SU-DHL-6 (cell line): ENCODE measurements around the gene KAT2B.

Experiments
- H2AFZ ChIP-seq: fragments of 200-600 bp; sonication (generic); 2 replicates; pipeline ENCODE4 v1.6.1; 2014; ENCODE audit warnings: low read depth, mild to moderate bottlenecking, moderate library complexity, mixed read lengths, antibody characterized with exemption, low read length; ENCODE audit not compliant: severe bottlenecking
- H3F3A ChIP-seq: fragments of 200-600 bp; shearing (Covaris generic); 2 replicates; pipeline ENCODE4 v1.6.0; 2016; ENCODE audit warnings: antibody characterized with exemption, mild to moderate bottlenecking; ENCODE audit not compliant: insufficient read depth
- H3K27ac ChIP-seq: fragments of 200-600 bp; sonication (generic); 2 replicates; pipeline ENCODE4 v1.5.1; 2016; ENCODE audit warnings: low read depth, mild to moderate bottlenecking, low read length, moderate library complexity, mixed read lengths
- H3K27me3 ChIP-seq: fragments of 200-600 bp; sonication (generic), shearing (Covaris generic); 2 replicates; pipeline ENCODE4 v1.6.0; 2014; ENCODE audit warnings: mild to moderate bottlenecking, low read length
- H3K36me3 ChIP-seq: fragments of 200-600 bp; sonication (generic); 2 replicates; pipeline ENCODE4 v1.6.1; 2014; ENCODE audit warnings: mild to moderate bottlenecking, low read length, mixed read lengths
- H3K4me2 ChIP-seq: fragments of 300-600, 200-600 bp; shearing (Covaris generic), sonication (generic); 2 replicates; pipeline ENCODE4 v1.6.0; 2014; ENCODE audit warnings: low read length, low read depth, mild to moderate bottlenecking; ENCODE audit not compliant: poor library complexity, severe bottlenecking
- H3K4me3 ChIP-seq: fragments of 200-600 bp; sonication (generic); 2 replicates; pipeline ENCODE4 v1.5.1; 2014; ENCODE audit warnings: antibody characterized with exemption, low read length, mild to moderate bottlenecking, mixed read lengths; ENCODE audit not compliant: insufficient read depth, poor library complexity, severe bottlenecking
- H3K79me2 ChIP-seq: fragments of 200-600 bp; sonication (generic); 2 replicates; pipeline ENCODE4 v1.6.1; 2014; ENCODE audit warnings: mild to moderate bottlenecking, low read length, moderate library complexity; ENCODE audit not compliant: insufficient read depth
- H3K9ac ChIP-seq: fragments of 200-600 bp; sonication (generic); 2 replicates; pipeline ENCODE4 v1.7.0; 2014; ENCODE audit warnings: mild to moderate bottlenecking, low read length
- H3K9me2 ChIP-seq: fragments of 200-600 bp; sonication (generic); replicated peaks from 2 replicates; pipeline ENCODE4 v1.6.1; 2014; ENCODE audit warnings: low read length; ENCODE audit not compliant: insufficient read depth
- H3K9me3 ChIP-seq: fragments of 200-600 bp; sonication (generic); 2 replicates; pipeline ENCODE4 v1.6.1; 2014; ENCODE audit warnings: low read length, mixed read lengths; ENCODE audit not compliant: insufficient read depth
- H4K20me1 ChIP-seq: fragments of 200-600 bp; sonication (generic); 2 replicates; pipeline ENCODE4 v1.6.1; 2014; ENCODE audit warnings: low read depth, mild to moderate bottlenecking, antibody characterized with exemption, low read length, moderate library complexity, mixed read lengths
- CTCF ChIP-seq: fragments of 200-600 bp; sonication (generic); IDR thresholded peaks from one replicate; pipeline ENCODE4 v1.5.1; 2017; ENCODE audit warnings: antibody characterized with exemption, mild to moderate bottlenecking, low read length, moderate library complexity; ENCODE audit not compliant: insufficient read depth, poor library complexity, severe bottlenecking
- EZH2phosphoT487 ChIP-seq: fragments of 200-600 bp; sonication (generic), shearing (Covaris generic); conservative IDR thresholded peaks from 2 replicates; pipeline ENCODE4 v1.6.1; 2018; ENCODE audit warnings: mild to moderate bottlenecking, antibody characterized with exemption, low read length, moderate library complexity, mixed read lengths

The KAT2B gene

GRCh38 chr3:20060974-20061685 lies 20.9 kb downstream of the KAT2B start:
- Histone ChIP-seq H4K20me1 (no peaks in the 10 kb centered on the region; the same call in 1 of the 2 replicates), H3K9me3 (no peaks in the 10 kb centered on the region), H3F3A (no peaks in the 10 kb centered on the region), H2AFZ (no peak overlapping the region), H3K27me3 (no peaks in the 10 kb centered on the region), H3K4me2 (no peak overlapping the region), H3K4me3 (no peak overlapping the region), H3K9me2 (no peaks in the 10 kb centered on the region), H3K27ac (no peak overlapping the region), H3K79me2 (peaks cover 80% of the 10 kb centered on the region), H3K9ac (no peak overlapping the region), H3K36me3 (no peaks in the 10 kb centered on the region)
- TF ChIP-seq CTCF (no peak), EZH2phosphoT487 (no peak)

- no peak for TF ChIP-seq CTCF
- no peak for TF ChIP-seq EZH2phosphoT487
- Histone ChIP-seq H3K9ac (no peak overlapping the region), H2AFZ (no peak overlapping the region), H3K27me3 (no peaks in the 10 kb centered on the region), H3F3A (no peaks in the 10 kb centered on the region), H3K79me2 (peaks cover 74% of the 10 kb centered on the region), H3K27ac (no peak overlapping the region), H4K20me1 (no peaks in the 10 kb centered on the region; the same call in 1 of the 2 replicates), H3K36me3 (no peaks in the 10 kb centered on the region), H3K4me3 (no peak overlapping the region), H3K9me3 (no peaks in the 10 kb centered on the region), H3K4me2 (no peak overlapping the region), H3K9me2 (no peaks in the 10 kb centered on the region)
These were observed 22.8 kb downstream of the KAT2B start for GRCh38 chr3:20062996-20063395.

GRCh38 chr3:20064387-20064786 lies 24.1 kb downstream of the KAT2B start:
- Histone ChIP-seq H3K79me2 (peaks cover 78% of the 10 kb centered on the region), H3K9ac (no peak overlapping the region), H3K27me3 (no peaks in the 10 kb centered on the region), H2AFZ (no peak overlapping the region), H3K4me2 (no peak overlapping the region), H3K36me3 (no peaks in the 10 kb centered on the region), H4K20me1 (no peaks in the 10 kb centered on the region; the same call in 1 of the 2 replicates), H3K9me2 (no peaks in the 10 kb centered on the region), H3K27ac (no peak overlapping the region), H3F3A (no peaks in the 10 kb centered on the region), H3K9me3 (no peaks in the 10 kb centered on the region), H3K4me3 (no peak overlapping the region)
- TF ChIP-seq CTCF = no peak
- TF ChIP-seq EZH2phosphoT487 = no peak
